HepG2 (cell line): ENCODE data around the gene OLFM2. TPM values are rescaled to one million over a fixed set of nuclear protein-coding genes. Genes with fewer than 3 reads are reported as not detected.

Experiments used
- ATF5 ChIP-seq: sonication (generic); formaldehyde crosslinking; IDR thresholded peaks from 2 replicates; pipeline ENCODE4 v1.4.0; 2020; ENCODE audit warnings: mild to moderate bottlenecking, low read depth, missing genetic modification reagents
- CEBPG ChIP-seq: IDR thresholded peaks from 2 replicates; pipeline ENCODE4 v1.6.1; 2016
- DDIT3 ChIP-seq: sonication (generic); formaldehyde crosslinking; IDR thresholded peaks from 2 replicates; pipeline ENCODE4 v1.4.0; 2020; ENCODE audit warnings: mild to moderate bottlenecking, missing genetic modification reagents
- DMTF1 ChIP-seq: sonication (generic); formaldehyde crosslinking; IDR thresholded peaks from 2 replicates; pipeline ENCODE4 v1.4.0; 2020; ENCODE audit warnings: mild to moderate bottlenecking, missing genetic modification reagents
- DPF2 ChIP-seq: sonication (generic); formaldehyde crosslinking; IDR thresholded peaks from 2 replicates; pipeline ENCODE4 v1.4.0; 2020; ENCODE audit warnings: mild to moderate bottlenecking, low read depth, missing genetic modification reagents, borderline replicate concordance
- EHMT2 ChIP-seq: fragments of 200-600 bp; sonication (generic); IDR thresholded peaks from 2 replicates; pipeline ENCODE4 v1.7.0; 2017; ENCODE audit warnings: antibody characterized with exemption, low read depth, low read length, borderline replicate concordance
- EZH2 ChIP-seq: conservative IDR thresholded peaks from 2 replicates; pipeline ENCODE4 v1.6.1; 2012; ENCODE audit warnings: mild to moderate bottlenecking, low read depth, low read length, moderate library complexity
- FOSL1 ChIP-seq: sonication (generic); formaldehyde crosslinking; IDR thresholded peaks from 2 replicates; pipeline ENCODE4 v1.9.0; 2021; ENCODE audit warnings: missing genetic modification reagents, borderline replicate concordance
- HIC2 ChIP-seq: sonication (generic); formaldehyde crosslinking; IDR thresholded peaks from 2 replicates; pipeline ENCODE4 v1.9.0; 2022; ENCODE audit warnings: low read depth, missing genetic modification reagents
- HNRNPK ChIP-seq: fragments of 200-400 bp; formaldehyde crosslinking; IDR thresholded peaks from 2 replicates; pipeline ENCODE4 v1.6.1; 2018; ENCODE audit warnings: low read length, low read depth, moderate library complexity, mild to moderate bottlenecking; ENCODE audit not compliant: poor library complexity, severe bottlenecking
- KDM1A ChIP-seq: IDR thresholded peaks from 2 replicates; pipeline ENCODE4 v1.6.1; 2016; ENCODE audit warnings: missing compliant biosample characterization
- ONECUT2 ChIP-seq: sonication (generic); formaldehyde crosslinking; IDR thresholded peaks from 2 replicates; pipeline ENCODE4 v1.4.0; 2020; ENCODE audit warnings: missing genetic modification reagents
- RCOR2 ChIP-seq: IDR thresholded peaks from 2 replicates; pipeline ENCODE4 v1.6.1; 2016; ENCODE audit warnings: missing biosample characterization, missing genetic modification reagents
- SP5 ChIP-seq: IDR thresholded peaks from 2 replicates; pipeline ENCODE4 v1.6.1; 2016; ENCODE audit warnings: low read depth, borderline replicate concordance
- TSC22D2 ChIP-seq: sonication (generic); formaldehyde crosslinking; IDR thresholded peaks from 2 replicates; pipeline ENCODE4 v1.5.1; 2020; ENCODE audit warnings: missing genetic modification reagents, mild to moderate bottlenecking, borderline replicate concordance
- ZBED4 ChIP-seq: sonication (generic); formaldehyde crosslinking; IDR thresholded peaks from 2 replicates; pipeline ENCODE4 v1.4.0; 2020; ENCODE audit warnings: missing genetic modification reagents, borderline replicate concordance
- ZBTB46 ChIP-seq: sonication (generic); formaldehyde crosslinking; IDR thresholded peaks from 2 replicates; pipeline ENCODE4 v1.4.0; 2020; ENCODE audit warnings: mild to moderate bottlenecking, missing genetic modification reagents, borderline replicate concordance
- ZNF724P ChIP-seq: sonication (generic); formaldehyde crosslinking; IDR thresholded peaks from 2 replicates; pipeline ENCODE4 v1.8.0; 2022; ENCODE audit warnings: missing genetic modification reagents, borderline replicate concordance
- polyA plus RNA-seq, 8 experiments: library from polyadenylated mRNA; depleted of rRNA in 3 of 8; stranded (reverse) in 7 of 8; unstranded in 1 of 8; fragments of >200 nt; fragmentation: Illumina TruSeq in 4 of 8; extraction: Trizol in 4 of 8; gene quantifications; 2 replicates each; pipeline versions ENCODE4 v1.2.1 to v1.2.3, GENCODE V29; 2011 to 2016; ENCODE audit warnings: low read depth in 4 of 8, missing spikeins in 1 of 8, mixed read lengths in 1 of 8; ENCODE audit not compliant: insufficient read depth in 1 of 8
- total RNA-seq, 5 experiments: library from RNA; depleted of rRNA; stranded (reverse); fragments of >200 nt; fragmentation: Illumina TruSeq; extraction: Trizol; gene quantifications; 2 replicates each; pipeline ENCODE4 v1.2.3, GENCODE V29; 2016; ENCODE audit warnings: low read depth in 1 of 5

The OLFM2 gene
- total and polyA plus RNA-seq, 2 of the 13 experiments (the other 11 are each of a cell fraction or from before 2014, with no cell fraction given) = 0.20 to 0.51 TPM

- TF ChIP-seq RCOR2 (CRISPR knock-in tag) (0 out of 2 replicates have a peak, but pooled peaks have one; percentile 24), ZNF724P (CRISPR knock-in tag) (no peak), ATF5 (no peak), DPF2 (CRISPR knock-in tag) (no peak), HIC2 (CRISPR knock-in tag) (no peak), ONECUT2 (CRISPR knock-in tag) (no peak), DDIT3 (CRISPR knock-in tag) (no peak), KDM1A (no peak), FOSL1 (no peak), ZBTB46 (CRISPR knock-in tag) (no peak), EZH2 (no peak), DMTF1 (no peak), CEBPG (no peak), HNRNPK (peak; percentile 30), EHMT2 (no peak), SP5 (no peak; the same call in 1 of the 2 replicates), ZBED4 (CRISPR knock-in tag) (no peak), TSC22D2 (CRISPR knock-in tag) (no peak)
Observed at GRCh38 chr19:9834726-9835506, 101.4 kb downstream of the OLFM2 start, which contains the start of gene PIN1 (continued).
